ENCODE measurements around the gene TYSND1.

DNA sequence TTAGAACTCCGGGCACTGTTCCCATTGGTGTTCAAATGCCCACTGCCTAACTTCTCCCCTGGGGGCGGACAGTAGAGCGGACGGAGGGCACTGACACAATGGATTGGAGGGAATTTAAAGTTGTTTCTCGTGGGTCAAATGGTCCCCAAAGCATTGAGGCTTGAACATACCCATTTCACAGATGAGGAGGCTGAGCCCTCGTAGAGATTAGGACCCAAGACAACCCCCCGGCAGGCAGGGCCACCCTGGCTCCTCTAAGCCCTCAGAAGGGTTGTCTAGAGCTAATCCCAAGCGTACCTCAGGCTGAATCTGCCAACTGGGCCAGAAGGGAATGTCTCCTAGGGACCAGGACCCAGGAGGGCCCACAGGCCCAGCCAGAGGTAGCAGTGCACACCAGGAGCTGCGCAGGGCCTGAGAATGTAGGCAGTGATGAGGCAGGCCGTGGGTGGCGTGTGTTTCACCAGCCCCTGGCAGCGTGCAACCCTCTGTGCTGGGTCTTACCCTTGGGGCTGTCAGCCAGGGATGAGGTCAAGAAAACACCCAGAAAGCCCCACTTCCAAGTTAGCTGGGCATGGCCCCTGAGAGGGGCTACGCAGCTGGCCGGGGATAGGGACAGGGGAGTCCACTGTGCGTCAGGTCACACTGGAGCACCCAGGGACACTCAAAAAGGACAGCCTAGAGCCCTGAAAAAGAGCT, 19.7 kb downstream of the TYSND1 start:
- TF ChIP-seq, protein P1, sequence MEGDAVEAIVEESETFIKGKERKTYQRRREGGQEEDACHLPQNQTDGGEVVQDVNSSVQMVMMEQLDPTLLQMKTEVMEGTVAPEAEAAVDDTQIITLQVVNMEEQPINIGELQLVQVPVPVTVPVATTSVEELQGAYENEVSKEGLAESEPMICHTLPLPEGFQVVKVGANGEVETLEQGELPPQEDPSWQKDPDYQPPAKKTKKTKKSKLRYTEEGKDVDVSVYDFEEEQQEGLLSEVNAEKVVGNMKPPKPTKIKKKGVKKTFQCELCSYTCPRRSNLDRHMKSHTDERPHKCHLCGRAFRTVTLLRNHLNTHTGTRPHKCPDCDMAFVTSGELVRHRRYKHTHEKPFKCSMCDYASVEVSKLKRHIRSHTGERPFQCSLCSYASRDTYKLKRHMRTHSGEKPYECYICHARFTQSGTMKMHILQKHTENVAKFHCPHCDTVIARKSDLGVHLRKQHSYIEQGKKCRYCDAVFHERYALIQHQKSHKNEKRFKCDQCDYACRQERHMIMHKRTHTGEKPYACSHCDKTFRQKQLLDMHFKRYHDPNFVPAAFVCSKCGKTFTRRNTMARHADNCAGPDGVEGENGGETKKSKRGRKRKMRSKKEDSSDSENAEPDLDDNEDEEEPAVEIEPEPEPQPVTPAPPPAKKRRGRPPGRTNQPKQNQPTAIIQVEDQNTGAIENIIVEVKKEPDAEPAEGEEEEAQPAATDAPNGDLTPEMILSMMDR (IDR thresholded peaks at IDR 0.05), result no peak
- no peak for TF ChIP-seq POLR2AphosphoS5 (IDR thresholded peaks at IDR 0.05)
- TF ChIP-seq EP300 (IDR thresholded peaks at IDR 0.05), result no peak
